WTC11 (cell line): Measurements from ENCODE around the gene RASSF1.
"Not testable (repeated sequence)": the region's sequence is repeated elsewhere in the genome, so short reads cannot be mapped to it uniquely, and the experiment has no call there.

Experiments
- CREB1 ChIP-seq: sonication (generic); formaldehyde crosslinking; IDR thresholded peaks from 2 replicates; pipeline ENCODE4 v1.8.0; 2023; ENCODE audit warnings: mild to moderate bottlenecking, missing genetic modification reagents
- CREM ChIP-seq: sonication (generic); formaldehyde crosslinking; IDR thresholded peaks from 2 replicates; pipeline ENCODE4 v1.8.1; 2022; ENCODE audit warnings: mild to moderate bottlenecking, missing genetic modification reagents, moderate library complexity
- ETV6 ChIP-seq: sonication (generic); formaldehyde crosslinking; IDR thresholded peaks from 2 replicates; pipeline ENCODE4 v1.8.1; 2022; ENCODE audit warnings: mild to moderate bottlenecking, missing genetic modification reagents
- MXD4 ChIP-seq: fragments of 250-450 bp; sonication (Bioruptor Pico); IDR thresholded peaks from 2 replicates; pipeline ENCODE4 v1.8.0; 2021; ENCODE audit warnings: mild to moderate bottlenecking, moderate library complexity, borderline replicate concordance
- ZNF232 ChIP-seq: sonication (generic); formaldehyde crosslinking; IDR thresholded peaks from 2 replicates; pipeline ENCODE4 v1.8.0; 2022; ENCODE audit warnings: mild to moderate bottlenecking, missing genetic modification reagents
- ZNF263 ChIP-seq: sonication (generic); formaldehyde crosslinking; IDR thresholded peaks from 2 replicates; pipeline ENCODE4 v1.8.1; 2022; ENCODE audit warnings: low read depth, mild to moderate bottlenecking, moderate library complexity, missing genetic modification reagents
- ZNF423 ChIP-seq: fragments of 250-450 bp; sonication (Bioruptor Pico); IDR thresholded peaks from 2 replicates; pipeline ENCODE4 v2.1.2; 2022; ENCODE audit warnings: mild to moderate bottlenecking, moderate library complexity
- TF ChIP-seq, protein P1 (sequence below): fragments of 200-600 bp; IDR thresholded peaks from 2 replicates; pipeline ENCODE4 v1.8.0; 2022; ENCODE audit warnings: antibody characterized with exemption
- TF ChIP-seq, protein P2 (sequence below): fragments of 250-450 bp; sonication (Bioruptor Pico); IDR thresholded peaks from 2 replicates; pipeline ENCODE4 v1.9.0; 2021; ENCODE audit warnings: mild to moderate bottlenecking
- TF ChIP-seq, protein P3 (sequence below): fragments of 250-450 bp; sonication (Bioruptor Pico); IDR thresholded peaks from 2 replicates; pipeline ENCODE4 v1.9.0; 2021; ENCODE audit warnings: mild to moderate bottlenecking

DNA sequence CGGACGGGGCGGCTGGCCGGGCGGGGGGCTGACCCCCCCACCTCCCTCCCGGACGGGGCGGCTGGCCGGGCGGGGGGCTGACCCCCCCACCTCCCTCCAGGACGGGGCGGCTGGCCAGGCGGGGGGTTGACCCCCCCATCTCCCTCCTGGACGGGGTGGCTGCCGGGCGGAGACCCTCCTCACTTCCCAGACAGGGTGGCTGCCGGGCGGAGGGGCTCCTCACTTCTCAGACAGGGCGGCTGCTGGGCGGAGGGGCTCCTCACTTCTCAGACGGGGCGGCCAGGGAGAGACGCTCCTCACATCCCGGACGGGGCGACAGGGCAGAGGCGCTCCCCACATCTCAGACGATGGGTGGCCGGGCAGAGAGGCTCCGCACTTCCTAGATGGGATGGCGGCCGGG is 28.6 kb downstream of the RASSF1 start:
- TF ChIP-seq CREM (CRISPR knock-in tag); CREB1 (CRISPR knock-in tag); ETV6 (CRISPR knock-in tag); ZNF423 (CRISPR knock-in tag); ZNF263; MXD4 (CRISPR knock-in tag); ZNF232 (CRISPR knock-in tag): not testable (repeated sequence)
- TF ChIP-seq, protein P1, sequence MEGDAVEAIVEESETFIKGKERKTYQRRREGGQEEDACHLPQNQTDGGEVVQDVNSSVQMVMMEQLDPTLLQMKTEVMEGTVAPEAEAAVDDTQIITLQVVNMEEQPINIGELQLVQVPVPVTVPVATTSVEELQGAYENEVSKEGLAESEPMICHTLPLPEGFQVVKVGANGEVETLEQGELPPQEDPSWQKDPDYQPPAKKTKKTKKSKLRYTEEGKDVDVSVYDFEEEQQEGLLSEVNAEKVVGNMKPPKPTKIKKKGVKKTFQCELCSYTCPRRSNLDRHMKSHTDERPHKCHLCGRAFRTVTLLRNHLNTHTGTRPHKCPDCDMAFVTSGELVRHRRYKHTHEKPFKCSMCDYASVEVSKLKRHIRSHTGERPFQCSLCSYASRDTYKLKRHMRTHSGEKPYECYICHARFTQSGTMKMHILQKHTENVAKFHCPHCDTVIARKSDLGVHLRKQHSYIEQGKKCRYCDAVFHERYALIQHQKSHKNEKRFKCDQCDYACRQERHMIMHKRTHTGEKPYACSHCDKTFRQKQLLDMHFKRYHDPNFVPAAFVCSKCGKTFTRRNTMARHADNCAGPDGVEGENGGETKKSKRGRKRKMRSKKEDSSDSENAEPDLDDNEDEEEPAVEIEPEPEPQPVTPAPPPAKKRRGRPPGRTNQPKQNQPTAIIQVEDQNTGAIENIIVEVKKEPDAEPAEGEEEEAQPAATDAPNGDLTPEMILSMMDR, result not testable (repeated sequence)
- TF ChIP-seq, protein P2, sequence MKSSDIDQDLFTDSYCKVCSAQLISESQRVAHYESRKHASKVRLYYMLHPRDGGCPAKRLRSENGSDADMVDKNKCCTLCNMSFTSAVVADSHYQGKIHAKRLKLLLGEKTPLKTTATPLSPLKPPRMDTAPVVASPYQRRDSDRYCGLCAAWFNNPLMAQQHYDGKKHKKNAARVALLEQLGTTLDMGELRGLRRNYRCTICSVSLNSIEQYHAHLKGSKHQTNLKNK (CRISPR knock-in tag), result not testable (repeated sequence)
- TF ChIP-seq, protein P3, sequence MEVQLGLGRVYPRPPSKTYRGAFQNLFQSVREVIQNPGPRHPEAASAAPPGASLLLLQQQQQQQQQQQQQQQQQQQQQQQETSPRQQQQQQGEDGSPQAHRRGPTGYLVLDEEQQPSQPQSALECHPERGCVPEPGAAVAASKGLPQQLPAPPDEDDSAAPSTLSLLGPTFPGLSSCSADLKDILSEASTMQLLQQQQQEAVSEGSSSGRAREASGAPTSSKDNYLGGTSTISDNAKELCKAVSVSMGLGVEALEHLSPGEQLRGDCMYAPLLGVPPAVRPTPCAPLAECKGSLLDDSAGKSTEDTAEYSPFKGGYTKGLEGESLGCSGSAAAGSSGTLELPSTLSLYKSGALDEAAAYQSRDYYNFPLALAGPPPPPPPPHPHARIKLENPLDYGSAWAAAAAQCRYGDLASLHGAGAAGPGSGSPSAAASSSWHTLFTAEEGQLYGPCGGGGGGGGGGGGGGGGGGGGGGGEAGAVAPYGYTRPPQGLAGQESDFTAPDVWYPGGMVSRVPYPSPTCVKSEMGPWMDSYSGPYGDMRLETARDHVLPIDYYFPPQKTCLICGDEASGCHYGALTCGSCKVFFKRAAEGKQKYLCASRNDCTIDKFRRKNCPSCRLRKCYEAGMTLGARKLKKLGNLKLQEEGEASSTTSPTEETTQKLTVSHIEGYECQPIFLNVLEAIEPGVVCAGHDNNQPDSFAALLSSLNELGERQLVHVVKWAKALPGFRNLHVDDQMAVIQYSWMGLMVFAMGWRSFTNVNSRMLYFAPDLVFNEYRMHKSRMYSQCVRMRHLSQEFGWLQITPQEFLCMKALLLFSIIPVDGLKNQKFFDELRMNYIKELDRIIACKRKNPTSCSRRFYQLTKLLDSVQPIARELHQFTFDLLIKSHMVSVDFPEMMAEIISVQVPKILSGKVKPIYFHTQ (CRISPR knock-in tag), result not testable (repeated sequence)
